Measurements from ENCODE around the gene MVB12B. TPM values are rescaled to one million over a fixed set of nuclear protein-coding genes. Genes with fewer than 3 reads are reported as not detected.

The MVB12B gene
- total RNA-seq, 1 donor from 2014 or later, result 47.5 TPM

DNA sequence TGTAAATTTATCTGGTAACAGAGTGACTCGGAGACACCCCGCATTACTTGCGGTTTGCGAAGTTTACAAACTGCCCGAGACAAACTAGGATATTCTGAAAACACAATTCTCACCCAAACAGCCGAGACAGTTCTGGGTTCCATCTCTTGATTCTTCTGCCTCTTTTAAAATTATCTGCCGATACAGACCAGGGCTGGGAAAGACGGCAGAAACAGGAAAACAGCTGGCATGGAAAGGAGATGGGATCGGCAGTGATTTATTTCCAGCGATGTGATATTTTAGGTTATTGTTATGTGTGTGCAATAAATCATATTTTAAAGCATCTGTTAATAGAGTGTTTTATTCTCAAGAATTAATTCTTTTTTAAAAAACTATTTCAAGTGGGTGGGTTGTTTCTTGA, 193.8 kb downstream of the MVB12B start:
- Histone ChIP-seq H3K27me3 (peaks cover 50% of the 10 kb centered on the region), H3K4me3 (no peak overlapping the region), H3K9me3 (no peaks in the 10 kb centered on the region), H3K4me1 (peaks cover 28% of the 10 kb centered on the region), H3K36me3 (no peaks in the 10 kb centered on the region), H3K27ac (no peak overlapping the region)
- intact Hi-C loops (cut with DNase I), result no loop called here
- no peak for DNase-seq
- ATAC-seq, result no peak
- TF ChIP-seq, protein P1, sequence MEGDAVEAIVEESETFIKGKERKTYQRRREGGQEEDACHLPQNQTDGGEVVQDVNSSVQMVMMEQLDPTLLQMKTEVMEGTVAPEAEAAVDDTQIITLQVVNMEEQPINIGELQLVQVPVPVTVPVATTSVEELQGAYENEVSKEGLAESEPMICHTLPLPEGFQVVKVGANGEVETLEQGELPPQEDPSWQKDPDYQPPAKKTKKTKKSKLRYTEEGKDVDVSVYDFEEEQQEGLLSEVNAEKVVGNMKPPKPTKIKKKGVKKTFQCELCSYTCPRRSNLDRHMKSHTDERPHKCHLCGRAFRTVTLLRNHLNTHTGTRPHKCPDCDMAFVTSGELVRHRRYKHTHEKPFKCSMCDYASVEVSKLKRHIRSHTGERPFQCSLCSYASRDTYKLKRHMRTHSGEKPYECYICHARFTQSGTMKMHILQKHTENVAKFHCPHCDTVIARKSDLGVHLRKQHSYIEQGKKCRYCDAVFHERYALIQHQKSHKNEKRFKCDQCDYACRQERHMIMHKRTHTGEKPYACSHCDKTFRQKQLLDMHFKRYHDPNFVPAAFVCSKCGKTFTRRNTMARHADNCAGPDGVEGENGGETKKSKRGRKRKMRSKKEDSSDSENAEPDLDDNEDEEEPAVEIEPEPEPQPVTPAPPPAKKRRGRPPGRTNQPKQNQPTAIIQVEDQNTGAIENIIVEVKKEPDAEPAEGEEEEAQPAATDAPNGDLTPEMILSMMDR (IDR thresholded peaks at IDR 0.05), result no peak

DNA sequence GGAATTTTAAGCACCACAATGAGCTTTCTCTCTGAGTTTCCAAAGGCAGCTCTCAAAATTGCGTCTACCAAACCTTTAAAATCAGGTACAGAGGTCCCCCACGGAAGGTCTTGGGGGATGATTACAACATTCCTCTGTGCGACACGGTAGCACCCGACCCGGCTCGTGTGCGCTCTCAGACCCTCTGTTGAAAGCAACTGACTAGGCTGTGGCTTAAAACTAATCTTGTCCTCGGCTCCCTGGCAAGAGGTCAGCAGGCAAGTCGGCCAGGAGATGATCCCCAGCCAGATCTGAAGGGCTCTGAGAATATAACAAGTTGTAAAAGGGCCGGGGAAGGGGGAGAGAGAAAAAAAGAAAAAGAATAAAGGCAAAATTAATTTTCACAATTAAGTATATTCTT, 194.5 kb downstream of the MVB12B start:
- Histone ChIP-seq H3K36me3 (no peaks in the 10 kb centered on the region), H3K9me3 (no peaks in the 10 kb centered on the region), H3K4me3 (no peak overlapping the region), H3K27me3 (peaks cover 44% of the 10 kb centered on the region), H3K27ac (no peak overlapping the region), H3K4me1 (peaks cover 28% of the 10 kb centered on the region)
- intact Hi-C loops (cut with DNase I), result no loop called here
- DNase-seq (no peak), ATAC-seq (no peak)
- TF ChIP-seq, protein P1 (IDR thresholded peaks at IDR 0.05), result no peak

DNA sequence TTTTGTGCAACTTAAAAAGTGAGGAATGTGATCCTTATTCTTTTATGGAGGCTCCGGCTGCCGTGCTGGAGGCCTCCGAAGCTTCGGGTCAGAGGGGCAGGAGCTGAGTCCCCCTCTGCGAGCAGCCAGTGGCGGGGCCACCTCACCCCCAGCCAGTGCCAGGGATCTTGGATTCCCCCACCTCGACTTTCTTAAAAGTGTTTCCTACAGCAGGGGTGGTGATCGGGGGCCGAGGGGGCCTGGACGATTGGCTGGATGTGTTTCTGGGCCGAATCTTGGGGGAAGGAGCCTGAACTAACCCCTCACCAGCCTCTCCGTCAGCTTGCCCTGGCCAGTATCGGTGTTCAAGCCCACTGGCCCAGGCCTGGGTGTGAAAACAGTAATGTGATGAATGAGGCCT, 194.9 kb downstream of the MVB12B start:
- no peaks in the 10 kb centered on the region for H3K36me3 ChIP-seq
- DNase-seq, result no peak
- no peak overlapping the region for H3K4me3 ChIP-seq
- H3K9me3 ChIP-seq, result no peaks in the 10 kb centered on the region
- no peak overlapping the region for H3K27ac ChIP-seq
- intact Hi-C loops (cut with DNase I), result no loop called here
- TF ChIP-seq, protein P1 (IDR thresholded peaks at IDR 0.05), result no peak
- ATAC-seq, result no peak
- peaks cover 44% of the 10 kb centered on the region for H3K27me3 ChIP-seq
- H3K4me1 ChIP-seq, result peaks cover 25% of the 10 kb centered on the region

DNA sequence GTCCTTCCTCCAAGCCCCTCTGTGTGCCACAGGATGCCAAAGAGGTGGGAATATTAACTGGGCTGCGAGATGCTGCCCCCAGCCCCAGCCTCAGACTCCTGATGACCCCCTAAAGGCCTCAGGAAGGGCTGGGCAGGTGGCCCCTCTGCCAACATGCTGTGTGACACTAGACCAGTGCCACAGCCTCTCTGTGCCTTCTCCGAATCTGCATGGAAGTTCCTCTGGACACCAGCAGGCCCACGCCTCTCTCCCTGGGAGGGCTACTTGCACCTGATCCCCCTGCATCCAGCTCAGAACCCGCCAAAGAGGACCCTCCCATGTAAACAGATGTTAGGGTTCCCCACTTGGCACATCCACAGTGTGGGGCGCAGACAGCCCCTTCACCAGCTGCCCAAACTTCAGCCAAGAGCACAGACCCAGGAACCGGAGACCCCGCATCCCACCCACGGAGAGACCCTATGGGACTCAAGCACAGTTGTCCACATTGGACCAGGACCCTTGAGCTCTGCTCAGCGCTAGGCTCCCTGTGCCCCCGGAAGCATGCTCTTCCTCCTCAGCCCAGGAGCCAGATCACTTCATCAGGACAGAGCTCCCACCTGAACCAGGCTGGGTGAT, 195.5 kb downstream of the MVB12B start:
- no peak overlapping the region for H3K4me3 ChIP-seq
- no peak for ATAC-seq
- TF ChIP-seq, protein P1 (IDR thresholded peaks at IDR 0.05), result no peak
- no peak overlapping the region for H3K27ac ChIP-seq
- H3K9me3 ChIP-seq, result no peaks in the 10 kb centered on the region
- intact Hi-C loops (cut with DNase I), result no loop called here
- H3K27me3 ChIP-seq, result peaks cover 44% of the 10 kb centered on the region
- no peaks in the 10 kb centered on the region for H3K36me3 ChIP-seq
- no peak for DNase-seq
- peaks cover 19% of the 10 kb centered on the region for H3K4me1 ChIP-seq

DNA sequence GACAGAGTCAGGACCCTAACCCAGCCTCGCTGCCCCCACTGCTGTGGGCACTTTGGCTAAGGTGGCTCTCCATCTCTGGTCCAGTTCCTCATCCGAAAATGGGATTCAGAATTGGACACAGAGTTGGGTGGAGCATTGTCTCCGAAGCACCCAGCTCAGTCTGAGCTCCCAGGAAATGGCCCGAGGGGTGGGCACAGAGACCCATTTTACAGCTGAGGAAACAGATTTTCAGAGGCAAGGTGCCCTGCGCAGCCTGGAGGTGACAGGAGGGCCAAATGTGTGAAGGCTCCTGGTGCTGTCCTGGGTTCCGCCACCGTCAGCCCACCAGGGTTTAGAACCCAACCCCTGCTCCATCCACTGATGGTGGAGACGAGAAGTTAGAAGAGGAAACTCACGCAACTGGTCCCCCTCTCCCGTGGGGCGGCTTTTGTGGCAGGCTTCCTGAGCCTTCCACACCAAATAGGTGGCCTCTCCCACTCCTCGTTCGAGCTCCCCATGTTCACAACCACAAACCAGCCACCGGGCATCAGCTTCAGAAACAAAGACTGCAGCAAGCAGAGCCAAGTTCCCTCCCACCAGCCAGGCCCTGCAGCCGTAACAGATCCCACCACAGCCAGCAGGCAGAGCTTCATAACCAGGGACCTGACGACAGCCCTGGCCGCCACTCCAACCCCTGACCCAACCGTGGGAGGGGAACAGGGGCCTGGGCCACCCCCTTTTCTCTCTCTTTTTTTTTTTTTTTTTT, 196.2 kb downstream of the MVB12B start:
- Histone ChIP-seq H3K9me3 (no peaks in the 10 kb centered on the region), H3K27ac (peak overlapping the region; percentile 6), H3K36me3 (no peaks in the 10 kb centered on the region), H3K27me3 (peaks cover 44% of the 10 kb centered on the region), H3K4me3 (no peak overlapping the region), H3K4me1 (peaks cover 14% of the 10 kb centered on the region)
- intact Hi-C loops (cut with DNase I), result no loop called here
- TF ChIP-seq, protein P1 (IDR thresholded peaks at IDR 0.05), result no peak
- DNase-seq (no peak), ATAC-seq (no peak)
